Gastrocnemius medialis (tissue), 4 donors: Measurements from ENCODE around the gene CPE. TPM values are rescaled to one million over a fixed set of nuclear protein-coding genes. Genes with fewer than 3 reads are reported as not detected.
A peak's percentile ranks its signal among the peaks of the same experiment; 100 is the strongest.

Source experiments
- ATAC-seq, 2 donors: fragments of 150-250 bp; one replicate each; pipeline ENCODE4 v1.9.1; 2016
- DNase-seq, 2 donors: peaks; one replicate each; pipeline ENCODE4 v3.0.0-alpha.2; 2019
- H3K27ac ChIP-seq, 4 donors: fragments of 200-600 bp; sonication (generic); 1 replicate in 1 of 4; 2 replicates in 3 of 4; pipeline ENCODE4 v1.5.1; 2016 to 2018; ENCODE audit warnings: mild to moderate bottlenecking in 2 of 4, moderate library complexity in 1 of 4
- H3K27me3 ChIP-seq, 3 donors: fragments of 200-600 bp; sonication (generic) in 2 of 3; 1 replicate in 1 of 3; 2 replicates in 2 of 3; pipeline versions ENCODE4 v1.5.1 to v1.6.0; 2016 to 2019; ENCODE audit warnings: mild to moderate bottlenecking in 1 of 3, moderate library complexity in 1 of 3
- H3K36me3 ChIP-seq, 2 donors: fragments of 200-600 bp; sonication (generic) in 1 of 2; one replicate each; pipeline ENCODE4 v1.5.1; 2017 to 2018
- H3K4me1 ChIP-seq, 2 donors: fragments of 200-600 bp; sonication (generic) in 1 of 2; one replicate each; pipeline ENCODE4 v1.5.1; 2016 to 2017; ENCODE audit warnings: mild to moderate bottlenecking in 2 of 2
- H3K4me3 ChIP-seq, 4 donors: fragments of 200-600 bp; sonication (generic) in 3 of 4; 1 replicate in 1 of 4; 2 replicates in 3 of 4; pipeline ENCODE4 v1.5.1; 2016 to 2019; ENCODE audit warnings: mild to moderate bottlenecking in 2 of 4
- H3K9me3 ChIP-seq, 3 donors: fragments of 200-600 bp; sonication (generic) in 2 of 3; 1 replicate in 1 of 3; 2 replicates in 2 of 3; pipeline ENCODE4 v1.5.1; 2016 to 2019
- POLR2A ChIP-seq, 2 donors: fragments of 450-650 bp; IDR thresholded peaks; one replicate each; pipeline ENCODE4 v1.6.1; 2017; ENCODE audit warnings: antibody characterized with exemption in 2 of 2, mild to moderate bottlenecking in 2 of 2, moderate library complexity in 2 of 2
- in situ Hi-C, 4 donors: fragments of 200-750 bp; cut with MboI; loops; one replicate each; pipeline versions ENCODE4 v1.15.0 to v1.8.0; 2017; ENCODE audit warnings: low sequenced_read_pairs in 4 of 4
- intact Hi-C: fragments of 100-400 bp; cut with DNase I; formaldehyde crosslinking; loops from one replicate; pipeline ENCODE4 v1.15.1; 2023; ENCODE audit warnings: low total_unique reads
- total RNA-seq, 4 donors: library from RNA; depleted of rRNA; stranded (reverse); fragments of >200 nt; gene quantifications; one replicate each; pipeline versions ENCODE4 v1.1.0 to v1.2.3, GENCODE V29; 2016
- TF ChIP-seq, protein P1 (sequence below), 5 experiments: fragments of 450-650 bp in 3 of 5; fragments of 200-600 bp in 2 of 5; sonication (generic) in 2 of 5; IDR thresholded peaks in 4 of 5; conservative IDR thresholded peaks in 1 of 5; 1 replicate in 4 of 5; 2 replicates in 1 of 5; pipeline ENCODE4 v1.5.1; 2016 to 2019; ENCODE audit warnings: antibody characterized with exemption in 5 of 5, mild to moderate bottlenecking in 3 of 5, moderate library complexity in 3 of 5

CPE gene
- total RNA-seq, 4 donors from 2014 or later = 11.8 to 27.6 (median 17.0) TPM

DNA sequence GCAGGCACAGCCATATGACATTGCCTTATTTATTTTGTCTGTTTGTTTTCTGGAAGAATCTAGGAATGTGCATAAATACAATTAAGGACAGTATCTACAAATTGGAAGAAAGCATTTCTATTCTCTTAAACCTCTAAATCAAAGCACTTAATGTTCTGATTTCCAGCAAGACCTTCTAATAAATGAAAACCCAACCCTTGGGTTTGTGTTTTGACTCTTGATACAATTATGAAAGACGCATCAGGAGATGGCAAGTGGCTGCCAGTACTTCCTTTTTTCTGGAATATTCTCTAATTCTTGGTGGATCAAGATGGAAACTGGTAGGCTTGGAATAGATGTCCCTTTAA is 437 bp upstream of the CPE start:
- intact Hi-C loops = no loop called here
- Histone ChIP-seq H3K27ac (peak overlapping the region; percentile 52 to 64 (median 57)), H3K9me3 (peaks cover 0 to 5% (median 0%) of the 10 kb centered on the region in 3 donors), H3K36me3 (no peaks in the 10 kb centered on the region), H3K27me3 (peaks cover 0 to 12% (median 0%) of the 10 kb centered on the region in 3 donors), H3K4me3 (peak overlapping the region; percentile 39 to 61 (median 56)), H3K4me1 (peaks cover 0 to 5% of the 10 kb centered on the region in 2 donors)
- TF ChIP-seq, protein P1, sequence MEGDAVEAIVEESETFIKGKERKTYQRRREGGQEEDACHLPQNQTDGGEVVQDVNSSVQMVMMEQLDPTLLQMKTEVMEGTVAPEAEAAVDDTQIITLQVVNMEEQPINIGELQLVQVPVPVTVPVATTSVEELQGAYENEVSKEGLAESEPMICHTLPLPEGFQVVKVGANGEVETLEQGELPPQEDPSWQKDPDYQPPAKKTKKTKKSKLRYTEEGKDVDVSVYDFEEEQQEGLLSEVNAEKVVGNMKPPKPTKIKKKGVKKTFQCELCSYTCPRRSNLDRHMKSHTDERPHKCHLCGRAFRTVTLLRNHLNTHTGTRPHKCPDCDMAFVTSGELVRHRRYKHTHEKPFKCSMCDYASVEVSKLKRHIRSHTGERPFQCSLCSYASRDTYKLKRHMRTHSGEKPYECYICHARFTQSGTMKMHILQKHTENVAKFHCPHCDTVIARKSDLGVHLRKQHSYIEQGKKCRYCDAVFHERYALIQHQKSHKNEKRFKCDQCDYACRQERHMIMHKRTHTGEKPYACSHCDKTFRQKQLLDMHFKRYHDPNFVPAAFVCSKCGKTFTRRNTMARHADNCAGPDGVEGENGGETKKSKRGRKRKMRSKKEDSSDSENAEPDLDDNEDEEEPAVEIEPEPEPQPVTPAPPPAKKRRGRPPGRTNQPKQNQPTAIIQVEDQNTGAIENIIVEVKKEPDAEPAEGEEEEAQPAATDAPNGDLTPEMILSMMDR (IDR thresholded peaks at IDR 0.05 in 4 of 5, conservative IDR thresholded peaks at IDR 0.05 in 1 of 5) = no peak
- no peak for TF ChIP-seq POLR2A (IDR thresholded peaks at IDR 0.05)
- no peak for DNase-seq
- in situ Hi-C loops = no loop called here
- peak in 1 of 2 donors; percentile 5 for ATAC-seq

DNA sequence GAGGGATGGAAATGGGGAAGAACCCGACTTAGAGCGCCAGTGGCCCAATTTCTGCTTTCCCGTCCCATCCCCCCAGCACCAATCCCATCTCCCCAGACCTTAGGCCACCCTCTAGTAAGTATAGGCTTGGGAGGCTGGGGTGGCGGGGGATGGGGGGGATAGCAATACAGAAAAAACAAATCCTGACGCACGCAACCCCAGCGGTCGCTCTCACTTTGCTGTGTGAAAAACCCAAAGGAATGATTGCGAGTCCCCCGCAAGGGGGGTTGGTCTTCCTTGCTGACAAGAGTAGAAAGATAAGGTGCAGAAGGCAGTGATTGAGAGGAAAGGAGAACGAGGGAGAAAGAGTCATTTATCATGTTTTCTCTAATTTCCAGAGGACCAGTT is 863 bp downstream of the CPE start:
- in situ Hi-C loops = no loop called here
- peak in 1 of 2 donors; percentile 13 for DNase-seq
- TF ChIP-seq POLR2A (IDR thresholded peaks at IDR 0.05) = no peak
- TF ChIP-seq, protein P1 (IDR thresholded peaks at IDR 0.05 in 4 of 5, conservative IDR thresholded peaks at IDR 0.05 in 1 of 5) = no peak
- H3K4me1 ChIP-seq = peaks cover 0 to 5% of the 10 kb centered on the region in 2 donors
- H3K27me3 ChIP-seq = peaks cover 0 to 12% (median 0%) of the 10 kb centered on the region in 3 donors
- H3K9me3 ChIP-seq = no peaks in the 10 kb centered on the region
- H3K27ac ChIP-seq = peak overlapping the region; percentile 52 to 64 (median 57)
- H3K36me3 ChIP-seq = no peaks in the 10 kb centered on the region
- intact Hi-C loops = no loop called here
- no peak for ATAC-seq
- H3K4me3 ChIP-seq = peak overlapping the region; percentile 39 to 61 (median 56)

DNA sequence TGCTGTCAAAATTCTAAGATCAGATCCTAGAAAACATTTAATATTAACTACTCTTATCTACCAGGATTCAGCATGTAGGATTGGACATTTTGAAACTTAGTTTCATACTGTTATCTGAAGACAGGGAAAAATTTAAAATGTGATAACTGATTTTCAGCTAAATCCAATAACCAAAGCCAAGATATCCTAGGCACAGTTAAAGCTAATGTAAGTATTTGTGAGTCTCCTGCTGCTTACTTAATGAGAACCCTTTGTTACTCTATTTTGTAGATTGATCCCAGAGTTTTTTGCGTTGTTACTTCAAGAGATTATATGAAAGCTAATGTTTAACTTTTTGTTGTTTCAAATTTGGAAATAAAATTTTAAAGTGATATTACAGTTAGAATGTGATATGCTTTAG is 2.0 kb downstream of the CPE start:
- no peak for ATAC-seq
- Histone ChIP-seq H3K4me1 (peaks cover 0 to 5% of the 10 kb centered on the region in 2 donors), H3K9me3 (no peaks in the 10 kb centered on the region), H3K36me3 (no peaks in the 10 kb centered on the region), H3K27ac (peak overlapping the region in 2 of 4 donors; percentile 27 to 58), H3K27me3 (peaks cover 0 to 12% (median 0%) of the 10 kb centered on the region in 3 donors), H3K4me3 (no peak overlapping the region)
- no peak for DNase-seq
- TF ChIP-seq, protein P1 (IDR thresholded peaks at IDR 0.05 in 4 of 5, conservative IDR thresholded peaks at IDR 0.05 in 1 of 5) = no peak
- TF ChIP-seq POLR2A (IDR thresholded peaks at IDR 0.05) = no peak
- intact Hi-C loops (no loop called here), in situ Hi-C loops (no loop called here)

GRCh38 chr4:165381821-165382373 is 3.1 kb downstream of the CPE start:
- no peak for DNase-seq
- intact Hi-C loops = no loop called here
- H3K27ac ChIP-seq = peak overlapping the region in 1 of 4 donors; percentile 14
- no peak for ATAC-seq
- H3K36me3 ChIP-seq = no peaks in the 10 kb centered on the region
- peaks cover 0 to 5% of the 10 kb centered on the region in 2 donors for H3K4me1 ChIP-seq
- no peak overlapping the region for H3K4me3 ChIP-seq
- TF ChIP-seq POLR2A (IDR thresholded peaks at IDR 0.05) = no peak
- TF ChIP-seq, protein P1 (IDR thresholded peaks at IDR 0.05 in 4 of 5, conservative IDR thresholded peaks at IDR 0.05 in 1 of 5) = no peak
- in situ Hi-C loops = no loop called here
- H3K9me3 ChIP-seq = no peaks in the 10 kb centered on the region
- peaks cover 0 to 12% (median 0%) of the 10 kb centered on the region in 3 donors for H3K27me3 ChIP-seq

DNA sequence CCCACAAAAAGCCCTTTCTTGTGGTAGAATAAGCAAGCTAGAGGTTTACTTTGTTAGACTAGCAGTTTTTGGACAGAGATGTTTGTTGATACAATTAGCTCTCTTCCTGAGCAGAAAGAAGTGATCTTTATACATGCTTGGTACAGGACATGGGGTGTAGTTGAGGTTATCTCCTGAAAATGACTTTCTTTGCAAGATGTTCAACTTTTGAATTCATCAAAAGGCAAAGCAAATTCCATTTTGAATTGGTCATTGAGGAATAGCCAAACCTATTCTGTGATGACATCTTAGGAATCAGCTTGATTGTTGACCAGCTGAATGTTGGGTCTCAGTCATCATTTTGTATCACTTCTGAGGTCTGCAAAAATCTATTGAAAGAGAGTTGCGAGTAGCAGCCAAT is 3.8 kb downstream of the CPE start:
- DNase-seq (no peak), ATAC-seq (no peak)
- H3K4me1 ChIP-seq = peaks cover 0 to 5% of the 10 kb centered on the region in 2 donors
- no peaks in the 10 kb centered on the region for H3K9me3 ChIP-seq
- no peak overlapping the region for H3K4me3 ChIP-seq
- in situ Hi-C loops (no loop called here), intact Hi-C loops (no loop called here)
- no peak overlapping the region for H3K27ac ChIP-seq
- H3K27me3 ChIP-seq = peaks cover 0 to 12% (median 0%) of the 10 kb centered on the region in 3 donors
- H3K36me3 ChIP-seq = no peaks in the 10 kb centered on the region
- TF ChIP-seq, protein P1 (IDR thresholded peaks at IDR 0.05 in 4 of 5, conservative IDR thresholded peaks at IDR 0.05 in 1 of 5) = no peak
- no peak for TF ChIP-seq POLR2A (IDR thresholded peaks at IDR 0.05)
